Inferior parietal cortex (tissue), 1 donor: ENCODE data around the gene MAGI1.
A peak's percentile ranks its signal among the peaks of the same experiment; 100 is the strongest.
"Not testable (repeated sequence)": the region's sequence is repeated elsewhere in the genome, so short reads cannot be mapped to it uniquely, and the experiment has no call there.

Source experiments
- DNase-seq: peaks from one replicate; pipeline ENCODE4 v3.0.0-alpha.2; 2016; ENCODE audit errors: extremely low spot score

Gene MAGI1

DNA sequence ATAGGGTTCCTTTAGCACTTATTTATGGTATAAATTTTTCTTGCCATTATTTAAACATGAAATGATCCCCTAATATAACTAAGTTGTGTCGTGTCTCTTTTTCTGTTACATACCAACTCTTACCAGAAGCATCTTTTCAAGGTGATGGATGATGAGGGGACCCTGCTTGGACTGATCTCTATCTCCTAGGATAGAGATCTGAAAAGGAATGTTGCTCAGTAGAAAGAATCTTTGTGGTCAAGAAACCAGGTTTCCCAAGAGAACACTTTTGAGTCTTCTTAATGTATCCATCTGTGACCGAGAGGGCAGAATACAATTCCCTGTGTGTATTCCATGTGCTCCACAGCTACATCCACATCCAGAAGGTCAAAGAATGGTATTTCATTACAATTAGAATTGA, 409.7 kb downstream of the MAGI1 start:
- no peak for DNase-seq

DNA sequence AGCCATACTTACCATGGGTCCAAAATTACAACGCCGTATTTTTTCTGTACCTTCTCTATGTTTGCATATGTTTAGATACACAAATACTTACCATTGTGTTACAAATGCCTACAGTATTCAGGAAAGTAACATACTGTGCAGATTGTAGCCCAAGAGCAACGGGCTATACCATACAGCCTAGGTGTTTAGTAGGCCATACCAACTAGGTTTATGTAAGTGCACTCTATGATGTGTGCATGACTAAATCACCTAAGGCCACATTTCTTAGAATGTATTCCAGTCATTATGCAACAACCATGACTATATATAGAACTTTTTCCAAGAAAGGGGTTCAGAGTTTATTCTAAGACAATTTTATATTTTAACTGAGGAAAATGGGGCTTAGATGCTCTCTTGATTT, 411.7 kb downstream of the MAGI1 start:
- no peak for DNase-seq

DNA sequence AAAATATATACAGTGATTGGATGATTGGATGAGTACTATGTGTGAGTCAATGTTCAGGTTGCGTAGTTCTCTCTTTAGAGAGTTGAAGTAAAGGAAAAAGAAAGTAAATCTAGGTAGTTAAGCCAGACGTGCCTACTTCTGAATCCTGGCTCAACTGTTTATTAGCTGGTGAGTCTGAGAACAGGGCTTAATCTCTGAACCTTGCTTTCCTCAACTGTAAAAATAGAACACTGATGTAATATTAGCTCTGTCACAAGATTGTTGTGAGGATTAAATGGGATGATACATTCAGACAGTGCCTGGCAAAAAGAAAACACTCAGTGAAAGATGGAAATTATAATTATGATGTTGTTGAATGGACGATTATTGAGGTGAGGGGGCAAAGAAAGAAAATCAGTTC, 413.4 kb downstream of the MAGI1 start:
- DNase-seq: no peak

DNA sequence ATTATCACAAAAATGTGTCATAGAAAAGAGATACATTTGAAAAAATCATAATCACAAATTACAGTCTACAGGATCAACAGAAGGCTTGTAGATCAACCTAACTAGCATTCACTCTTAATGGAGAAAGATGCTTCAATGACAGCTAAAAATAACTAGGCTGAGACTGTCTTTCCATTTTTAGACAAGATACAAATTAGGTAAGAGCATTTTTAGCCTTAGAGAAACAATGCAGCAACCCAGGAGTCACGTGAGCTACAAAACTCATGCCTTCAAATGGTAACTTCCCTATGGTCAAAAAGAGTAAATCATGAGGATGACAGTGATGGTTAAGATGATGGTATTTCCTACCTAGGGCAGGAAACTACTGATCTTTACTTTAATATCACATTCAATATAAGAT, 415.4 kb downstream of the MAGI1 start:
- DNase-seq: no peak

DNA sequence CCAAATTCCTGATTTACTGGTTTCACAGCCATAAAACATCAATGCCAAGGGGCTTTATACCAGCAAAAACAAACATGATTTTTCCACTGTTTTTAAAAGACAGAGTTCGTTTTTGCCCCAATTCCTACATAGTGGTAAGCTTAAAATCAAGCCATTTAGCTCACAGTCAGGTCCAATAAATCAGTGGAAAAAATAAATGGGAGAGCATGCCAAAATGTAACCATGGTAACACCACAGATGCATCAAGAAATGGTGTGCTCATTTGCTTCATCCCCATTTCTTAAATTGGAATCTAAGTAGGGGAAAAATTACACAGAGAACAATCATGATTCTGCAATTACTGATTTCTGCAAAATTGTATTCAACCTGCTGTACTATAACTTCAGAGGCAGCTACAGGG, 418.8 kb downstream of the MAGI1 start:
- DNase-seq: peak; percentile 64

DNA sequence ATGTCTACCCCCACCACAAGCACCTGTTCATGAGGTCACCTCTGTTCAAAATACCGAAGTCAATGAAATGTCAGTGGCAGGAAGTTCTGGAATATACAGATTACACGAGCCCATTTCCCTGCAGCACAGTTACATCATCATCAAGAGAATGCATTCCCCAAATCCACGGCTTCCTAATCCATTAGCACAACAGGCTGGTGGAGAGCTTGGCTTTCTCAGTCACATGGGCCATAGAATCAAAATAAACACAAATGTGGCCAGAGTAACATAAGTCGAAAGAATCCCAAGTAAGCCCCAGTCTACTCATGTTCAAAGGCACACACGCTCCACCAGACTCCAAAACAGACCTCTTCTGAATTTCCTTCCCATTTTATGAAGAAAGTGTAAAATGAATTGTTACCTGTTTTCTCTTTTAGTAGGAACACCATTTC, 419.3 kb downstream of the MAGI1 start:
- peak; percentile 51 for DNase-seq

DNA sequence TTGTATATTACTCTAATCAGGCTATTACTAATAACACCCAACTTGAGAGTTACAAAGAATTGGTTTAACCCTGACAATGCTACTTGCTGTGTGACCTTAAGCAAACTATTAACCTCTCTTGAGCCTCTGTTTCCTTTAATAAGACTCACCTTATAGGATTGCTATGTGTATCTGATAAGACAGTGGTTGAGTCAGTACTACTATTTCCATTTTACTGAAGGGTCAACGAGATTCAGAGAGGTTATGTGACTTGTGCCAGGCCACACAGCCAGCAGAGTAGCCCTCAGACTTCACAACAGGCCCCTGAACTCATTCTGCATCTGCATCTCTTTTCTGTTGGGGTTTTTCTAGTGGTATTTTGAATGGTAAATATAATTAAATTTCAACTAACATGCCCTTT, 420.1 kb downstream of the MAGI1 start:
- no peak for DNase-seq

DNA sequence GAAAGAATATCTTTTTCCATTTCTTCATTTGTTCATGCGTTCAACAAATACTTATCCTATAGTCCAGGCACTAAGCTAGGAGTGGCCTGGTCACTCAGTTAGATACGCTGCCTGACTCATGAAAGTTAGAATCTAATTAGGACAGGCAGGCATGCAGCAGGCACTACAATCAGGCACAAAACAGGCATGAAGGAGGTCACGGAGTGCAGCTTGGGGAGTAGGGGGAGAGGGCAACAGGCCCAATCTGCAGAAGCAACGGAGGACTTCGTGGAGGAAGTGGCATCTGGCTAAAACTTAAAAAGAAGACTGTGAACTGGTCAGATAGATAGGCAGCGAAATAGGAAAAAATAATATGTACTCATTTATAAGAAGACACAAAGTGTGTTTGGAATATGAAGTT, 420.9 kb downstream of the MAGI1 start:
- DNase-seq: no peak

DNA sequence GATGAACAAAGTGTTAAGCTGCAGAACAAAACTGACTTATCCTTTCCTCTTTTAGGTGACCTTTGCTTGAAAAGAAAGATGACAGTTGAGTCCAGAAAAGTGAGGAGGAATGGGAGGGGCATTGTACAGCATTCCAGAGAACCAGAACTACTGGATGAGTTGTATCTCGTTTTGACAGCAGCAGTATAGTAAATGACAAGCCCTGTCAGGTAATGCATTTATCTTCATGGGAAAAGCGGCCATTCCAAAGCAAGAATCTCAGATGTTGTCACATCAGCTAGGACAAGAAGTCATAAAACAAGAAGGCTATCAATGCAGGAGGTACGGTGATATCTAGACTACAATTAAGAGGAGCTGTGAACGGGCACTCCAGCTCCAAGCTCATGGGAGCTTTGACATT, 421.5 kb downstream of the MAGI1 start:
- DNase-seq: no peak

DNA sequence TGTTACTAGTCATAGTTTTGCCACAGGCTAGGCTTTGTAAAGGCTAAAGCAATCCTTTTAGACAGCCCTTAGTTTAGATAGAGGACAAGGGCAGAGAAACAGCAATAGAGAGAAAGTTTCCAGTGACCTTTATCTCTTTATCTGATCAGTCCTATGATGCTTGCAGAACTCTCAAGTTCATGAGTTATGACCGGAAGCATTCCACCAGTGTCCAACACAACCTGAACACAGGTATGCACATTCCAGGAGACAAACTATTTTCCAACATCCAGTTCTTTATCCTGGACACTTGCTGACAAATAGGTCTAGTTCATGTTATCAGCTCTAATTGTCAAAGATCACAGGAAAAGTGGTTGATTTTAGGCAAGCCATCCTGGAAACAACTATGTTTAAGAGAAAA, 422.2 kb downstream of the MAGI1 start:
- no peak for DNase-seq

DNA sequence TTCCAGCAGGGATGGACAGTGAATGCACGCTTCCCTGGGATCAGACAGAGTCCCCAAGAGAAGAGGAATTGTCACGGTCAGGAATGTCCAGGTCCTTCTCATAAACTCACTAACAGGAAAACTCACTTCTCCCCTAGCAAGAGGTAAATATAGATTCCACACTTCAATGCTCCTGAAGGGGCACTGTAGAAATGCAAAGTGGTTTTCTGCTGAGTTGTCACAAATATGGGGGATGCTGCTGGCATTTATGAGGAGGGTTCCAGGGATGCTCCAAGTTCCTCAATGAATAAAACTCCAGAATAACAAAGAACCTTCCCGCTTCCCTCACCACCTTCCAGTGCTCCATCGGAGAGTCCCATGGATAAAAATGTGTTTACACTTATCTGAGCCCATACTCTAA, 423.4 kb downstream of the MAGI1 start:
- no peak for DNase-seq

DNA sequence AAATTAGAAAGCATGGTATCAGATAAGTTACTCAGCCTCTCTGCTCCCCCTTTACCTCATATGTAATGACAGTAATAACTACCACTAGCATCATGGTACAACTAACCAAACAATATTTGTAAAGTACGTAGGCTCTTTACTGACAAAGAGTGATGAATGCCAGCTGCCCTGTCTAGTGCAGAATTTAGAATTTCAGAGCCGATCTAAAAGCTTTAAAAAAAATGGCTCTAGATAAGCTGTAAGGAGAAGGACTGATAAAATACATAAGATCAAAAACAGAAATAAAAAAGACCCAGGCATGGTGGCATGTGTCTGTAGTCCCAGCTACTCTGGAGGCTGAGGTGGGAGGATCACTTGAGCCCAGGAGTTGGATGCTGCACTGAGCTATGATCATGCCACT, 424.1 kb downstream of the MAGI1 start:
- no peak for DNase-seq

DNA sequence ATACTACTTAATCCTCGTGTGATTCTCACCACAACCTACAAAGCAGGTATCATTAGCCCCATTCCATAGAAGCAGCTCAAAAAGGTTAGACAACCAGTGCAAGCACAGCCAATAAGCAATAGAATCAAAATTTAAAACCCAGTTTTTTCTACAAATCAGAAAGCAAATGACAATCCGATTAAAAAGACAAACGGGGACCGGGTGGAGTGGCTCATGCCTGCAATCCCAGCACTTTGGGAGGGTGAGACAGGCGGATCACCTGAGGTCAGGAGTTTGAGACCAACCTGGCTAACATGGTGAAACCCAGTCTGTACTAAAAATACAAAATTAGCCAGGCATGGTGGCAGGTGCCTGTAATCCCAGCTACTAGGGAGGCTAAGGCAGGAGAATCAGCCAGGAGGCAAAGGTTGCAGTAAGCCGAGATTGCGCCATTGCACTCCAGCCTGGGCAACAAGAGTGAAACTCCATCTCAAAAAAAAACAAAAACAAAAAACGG, 430.7 kb downstream of the MAGI1 start:
- not testable (repeated sequence) for DNase-seq

DNA sequence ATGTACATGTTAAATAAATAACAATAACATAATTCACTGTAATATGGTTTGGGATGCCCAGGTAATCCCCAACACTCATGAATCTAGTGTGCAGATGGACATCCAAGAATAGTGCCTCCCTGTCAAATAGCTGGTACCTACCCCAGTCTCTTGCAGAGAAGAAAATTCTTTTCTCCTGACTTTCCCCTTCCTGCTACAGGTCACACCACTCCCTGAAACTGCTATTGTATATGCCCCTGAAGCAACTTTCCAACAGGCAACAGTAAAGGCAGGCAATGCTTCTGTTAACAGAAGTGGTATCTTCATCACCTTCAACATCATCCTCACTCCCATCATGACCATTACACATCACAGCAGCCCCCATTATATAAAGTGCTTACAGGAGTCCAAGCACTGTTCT, 431.6 kb downstream of the MAGI1 start:
- no peak for DNase-seq

DNA sequence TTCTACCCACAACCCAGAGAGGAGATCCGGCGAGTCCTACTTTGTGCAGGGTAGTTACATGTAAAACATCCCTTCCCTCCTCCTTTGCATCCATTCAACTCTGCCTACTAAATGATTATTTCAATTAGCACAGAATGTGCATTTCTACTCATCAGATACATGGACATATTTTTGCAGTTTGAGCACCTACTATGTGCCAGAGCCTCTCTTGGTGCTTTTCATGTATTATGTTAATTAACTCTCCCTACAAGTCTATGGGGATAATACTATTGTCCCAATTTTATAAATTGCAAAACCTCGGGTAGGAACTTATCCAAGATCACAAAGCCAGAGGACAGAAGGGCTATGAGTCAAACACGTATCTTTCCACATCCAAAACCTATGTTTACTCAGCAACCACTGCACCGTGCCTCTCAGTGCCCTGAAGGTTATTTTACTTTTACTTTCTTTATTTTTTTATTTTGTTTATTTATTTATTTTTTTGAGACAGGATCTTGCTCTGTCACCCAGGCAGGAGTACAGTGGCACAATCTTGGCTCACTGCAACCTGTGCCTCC, 432.8 kb downstream of the MAGI1 start:
- no peak for DNase-seq

DNA sequence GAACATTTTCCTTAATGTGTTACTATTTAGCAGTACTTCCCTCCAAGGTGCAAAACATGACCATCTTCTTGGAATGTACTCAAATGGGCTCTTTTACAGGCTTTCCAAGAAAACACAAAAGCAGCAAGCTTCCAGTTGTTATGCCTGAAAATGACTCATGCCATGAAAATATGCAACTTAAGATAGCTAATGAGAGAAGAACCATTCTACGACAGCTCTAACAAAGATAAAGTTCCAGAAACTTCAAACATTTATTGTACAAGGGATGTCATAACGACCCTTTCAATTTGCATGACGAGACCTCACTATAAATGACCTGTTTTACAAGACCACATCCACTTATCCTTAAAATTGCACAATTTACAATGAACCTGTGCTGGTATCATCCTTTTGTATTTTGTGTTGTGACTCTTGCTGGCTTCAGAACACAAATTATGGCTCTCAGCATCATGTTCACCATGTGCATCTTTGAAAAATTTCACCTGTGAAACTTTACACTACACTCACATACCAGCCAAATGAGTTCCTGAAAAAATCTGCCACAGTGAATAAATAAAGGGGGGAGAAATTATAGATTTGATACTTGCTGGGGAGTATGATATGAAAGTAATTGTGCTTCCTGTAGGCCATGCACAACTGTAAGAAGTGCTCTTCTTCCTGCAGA, 433.7 kb downstream of the MAGI1 start:
- DNase-seq: peak; percentile 56

DNA sequence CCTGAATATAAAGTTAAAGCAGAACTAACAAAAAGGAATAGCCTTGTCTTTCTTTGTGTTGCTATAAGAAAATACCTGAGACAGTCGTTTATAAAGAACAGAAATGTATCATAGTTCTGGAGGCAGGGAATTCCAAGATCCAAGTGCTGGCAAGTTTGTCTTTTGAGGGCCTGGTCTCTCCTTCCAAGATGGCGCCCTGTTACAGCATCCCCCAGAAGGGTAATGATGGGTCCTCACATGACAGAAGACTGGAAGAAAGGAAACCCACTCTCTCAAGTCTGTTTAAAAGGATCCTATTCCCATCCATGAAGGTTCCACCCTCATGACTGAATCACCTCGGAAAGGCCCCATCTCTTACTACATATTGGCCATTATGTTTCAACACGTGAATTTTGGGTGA, 435.1 kb downstream of the MAGI1 start:
- DNase-seq: no peak

DNA sequence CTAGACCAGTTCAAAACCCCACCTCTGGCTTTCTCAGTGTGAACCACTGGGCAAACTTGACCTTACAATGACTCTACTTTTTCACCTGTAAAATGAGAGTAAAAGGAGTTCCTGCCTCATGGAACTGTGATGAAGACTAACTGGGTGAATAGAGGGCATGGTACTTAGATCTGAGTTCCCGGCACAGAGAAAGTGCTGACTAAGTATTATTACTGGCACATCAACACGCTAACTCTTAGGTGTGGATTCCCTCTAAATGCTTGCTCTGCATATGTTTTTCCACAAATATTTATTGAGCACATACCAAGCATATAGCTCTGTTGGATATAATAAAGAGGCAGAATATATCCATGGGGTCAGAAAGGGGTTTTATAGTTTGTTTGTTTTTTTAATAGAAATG, 437.8 kb downstream of the MAGI1 start:
- no peak for DNase-seq

DNA sequence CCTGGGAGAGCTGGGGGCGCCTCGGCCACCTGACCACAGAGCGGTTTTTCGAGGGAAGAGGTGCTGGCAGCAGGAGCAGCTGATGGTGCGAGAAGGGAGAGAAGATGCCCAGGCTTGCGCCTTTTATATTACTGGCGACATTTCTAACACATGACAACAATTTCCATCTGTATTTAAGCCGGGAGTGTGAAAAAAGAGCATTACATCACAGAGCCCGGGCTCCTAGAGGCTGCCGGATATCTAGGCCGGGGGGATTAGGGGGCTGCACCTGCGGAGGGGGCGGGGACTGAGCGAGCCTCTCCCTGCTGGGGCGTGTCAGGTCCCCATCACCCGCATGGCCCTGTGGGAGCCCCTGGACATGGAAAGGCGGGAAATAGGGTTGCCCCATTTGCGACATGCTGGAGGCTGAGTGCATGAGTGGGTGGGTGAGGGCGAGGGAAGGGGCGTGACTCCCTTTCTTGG, 440.7 kb downstream of the MAGI1 start:
- no peak for DNase-seq

DNA sequence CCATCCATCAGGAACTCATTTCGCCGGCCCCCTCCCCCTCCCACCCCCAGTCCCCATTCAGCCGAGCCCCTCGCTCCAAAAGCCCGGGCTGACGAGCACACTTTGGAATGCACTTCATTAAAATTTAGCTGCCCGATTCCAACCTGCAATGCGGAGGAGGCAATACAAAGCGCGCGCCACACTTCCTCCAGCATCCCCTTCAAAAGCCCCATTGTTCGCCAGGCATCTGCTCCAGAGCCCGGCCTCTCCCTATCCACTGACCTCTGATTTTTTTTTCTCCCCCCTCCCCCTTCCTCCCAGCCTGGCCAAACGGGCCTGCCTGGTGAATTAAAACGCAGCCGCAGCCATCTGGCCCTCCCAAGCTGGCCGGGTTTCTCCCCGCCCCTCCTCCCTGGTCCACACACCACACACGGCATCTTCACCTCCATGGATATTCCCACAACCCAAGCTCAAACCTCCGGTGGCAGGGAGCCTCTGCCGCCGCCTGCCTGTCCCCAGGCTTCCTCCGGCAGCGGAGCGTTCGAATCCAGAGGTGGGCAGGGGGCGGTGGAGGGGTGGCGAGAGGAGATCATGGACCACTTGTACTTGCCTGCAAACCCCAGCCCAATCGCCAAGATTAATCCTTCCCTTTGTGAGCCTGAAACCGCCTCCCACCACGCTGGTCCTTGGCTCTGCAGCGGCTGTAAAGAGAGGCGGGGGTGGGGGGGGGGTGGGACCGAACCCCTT, 441.3 kb downstream of the MAGI1 start:
- DNase-seq: peak; percentile 67

DNA sequence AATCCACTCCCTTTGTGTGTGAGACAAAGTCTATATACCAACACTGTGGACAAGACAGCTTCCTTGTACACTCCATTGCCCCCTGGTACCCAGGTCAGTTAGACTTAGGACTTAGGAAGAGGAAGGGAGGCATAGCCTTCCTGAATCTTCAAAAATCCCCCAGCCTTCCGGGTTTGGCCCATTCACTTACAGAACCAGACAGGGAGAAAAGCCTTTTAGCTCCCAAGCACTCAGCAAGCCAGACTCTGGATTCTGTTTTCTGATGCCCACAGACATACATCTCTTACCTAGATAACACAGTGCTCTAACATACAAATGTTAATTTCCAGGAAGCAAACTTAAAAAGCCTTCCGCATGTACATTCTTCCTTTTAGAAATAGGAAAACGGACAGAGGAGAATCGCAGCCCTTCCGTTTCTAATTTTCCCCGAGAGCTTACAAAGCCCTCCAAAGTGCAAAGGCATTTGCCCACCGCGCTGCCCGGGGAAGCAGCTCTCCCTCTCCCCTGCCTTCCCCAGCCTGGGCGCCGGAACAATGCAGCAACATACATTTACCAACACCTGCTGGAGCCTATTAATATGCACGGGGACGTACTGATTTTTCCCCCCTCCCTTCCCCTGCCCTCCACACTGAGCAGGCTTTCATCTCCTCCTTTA, 442.0 kb downstream of the MAGI1 start:
- peak; percentile 68 for DNase-seq

DNA sequence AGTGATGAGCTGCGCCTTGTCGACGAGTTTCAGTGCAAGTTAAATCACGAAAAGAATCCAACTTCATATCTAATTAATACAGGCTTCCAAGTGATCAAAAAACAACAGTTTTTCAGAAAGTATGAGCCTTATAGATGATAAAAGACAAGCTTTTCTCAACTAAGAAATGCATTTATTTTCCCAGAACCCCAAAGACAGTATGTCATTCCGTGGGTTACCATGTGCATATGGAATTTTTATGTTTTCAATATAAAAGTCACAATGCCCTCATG, 442.8 kb downstream of the MAGI1 start:
- peak; percentile 57 for DNase-seq
